Measurements from ENCODE around the gene ANKRD17. TPM values are rescaled to one million over a fixed set of nuclear protein-coding genes. Genes with fewer than 3 reads are reported as not detected.

The ANKRD17 gene
- polyA plus RNA-seq, 1 donor from 2014 or later = 30.4 TPM

GRCh38 chr4:73189274-73189810 is 69.3 kb downstream of the ANKRD17 start:
- Histone ChIP-seq H3K9me3 (ENCODE audit: low read length) (no peaks in the 10 kb centered on the region), H3K36me3 (ENCODE audit: insufficient read depth, low read length) (no peaks in the 10 kb centered on the region), H3K79me2 (replicated peaks; ENCODE audit: insufficient read depth, low read length) (peaks cover 56% of the 10 kb centered on the region), H3K27me3 (ENCODE audit: insufficient read depth, low read depth, low read length) (no peaks in the 10 kb centered on the region), H3K27ac (ENCODE audit: low read length) (no peak overlapping the region), H3K9ac (ENCODE audit: low read length) (no peak overlapping the region), H3K4me3 (ENCODE audit: low read length) (no peak overlapping the region), H4K20me1 (ENCODE audit: insufficient read depth) (no peaks in the 10 kb centered on the region), H3F3A (ENCODE audit: insufficient read depth, low read length, poor library complexity, severe bottlenecking) (no peaks in the 10 kb centered on the region), H3K4me2 (ENCODE audit: low read length) (no peak overlapping the region), H3K9me2 (ENCODE audit: insufficient read depth, low read length) (no peaks in the 10 kb centered on the region), H2AFZ (ENCODE audit: low read depth, low read length) (no peak overlapping the region)
- no peak for TF ChIP-seq RAD21 (conservative IDR thresholded peaks at IDR 0.05)
- TF ChIP-seq CTCF (IDR thresholded peaks at IDR 0.05; ENCODE audit: poor library complexity, severe bottlenecking) = no peak
- no peak for TF ChIP-seq REST (IDR thresholded peaks at IDR 0.05; ENCODE audit: borderline replicate concordance)
- TF ChIP-seq MXI1 (conservative IDR thresholded peaks at IDR 0.05; ENCODE audit: poor library complexity, severe bottlenecking) = no peak
- TF ChIP-seq EP300 (conservative IDR thresholded peaks at IDR 0.05; ENCODE audit: poor library complexity, severe bottlenecking) = no peak
- TF ChIP-seq EZH2 (IDR thresholded peaks at IDR 0.05; ENCODE audit: borderline replicate concordance, insufficient read depth, low read length, poor library complexity, severe bottlenecking) = no peak
- no peak for TF ChIP-seq POLR2AphosphoS5 (IDR thresholded peaks at IDR 0.05)
- no peak for TF ChIP-seq TAF1 (IDR thresholded peaks at IDR 0.05; ENCODE audit: low read depth)
- no peak for TF ChIP-seq SMC3 (conservative IDR thresholded peaks at IDR 0.05; ENCODE audit: poor library complexity)

- no peak overlapping the region for H3K9ac ChIP-seq (ENCODE audit: low read length)
- H3K9me3 ChIP-seq (ENCODE audit: low read length) = no peaks in the 10 kb centered on the region
- no peaks in the 10 kb centered on the region for H3K9me2 ChIP-seq (ENCODE audit: insufficient read depth, low read length)
- no peaks in the 10 kb centered on the region for H4K20me1 ChIP-seq (ENCODE audit: insufficient read depth)
- H2AFZ ChIP-seq (ENCODE audit: low read depth, low read length) = no peak overlapping the region
- peaks cover 52% of the 10 kb centered on the region for H3K79me2 ChIP-seq (replicated peaks; ENCODE audit: insufficient read depth, low read length)
- H3K27ac ChIP-seq (ENCODE audit: low read length) = no peak overlapping the region
- TF ChIP-seq EP300 (conservative IDR thresholded peaks at IDR 0.05; ENCODE audit: poor library complexity, severe bottlenecking) = no peak
- TF ChIP-seq MXI1 (conservative IDR thresholded peaks at IDR 0.05; ENCODE audit: poor library complexity, severe bottlenecking) = no peak
- no peaks in the 10 kb centered on the region for H3K27me3 ChIP-seq (ENCODE audit: insufficient read depth, low read depth, low read length)
- no peaks in the 10 kb centered on the region for H3F3A ChIP-seq (ENCODE audit: insufficient read depth, low read length, poor library complexity, severe bottlenecking)
- H3K36me3 ChIP-seq (ENCODE audit: insufficient read depth, low read length) = no peaks in the 10 kb centered on the region
- no peak overlapping the region for H3K4me3 ChIP-seq (ENCODE audit: low read length)
- H3K4me2 ChIP-seq (ENCODE audit: low read length) = no peak overlapping the region
Observed at GRCh38 chr4:73187325-73187724, 71.3 kb downstream of the ANKRD17 start.
